ENCODE measurements around the gene KHK. TPM values are rescaled to one million over a fixed set of nuclear protein-coding genes. Genes with fewer than 3 reads are reported as not detected.

Gene KHK
- total RNA-seq, 1 donor from 2014 or later = 3.3 TPM

DNA sequence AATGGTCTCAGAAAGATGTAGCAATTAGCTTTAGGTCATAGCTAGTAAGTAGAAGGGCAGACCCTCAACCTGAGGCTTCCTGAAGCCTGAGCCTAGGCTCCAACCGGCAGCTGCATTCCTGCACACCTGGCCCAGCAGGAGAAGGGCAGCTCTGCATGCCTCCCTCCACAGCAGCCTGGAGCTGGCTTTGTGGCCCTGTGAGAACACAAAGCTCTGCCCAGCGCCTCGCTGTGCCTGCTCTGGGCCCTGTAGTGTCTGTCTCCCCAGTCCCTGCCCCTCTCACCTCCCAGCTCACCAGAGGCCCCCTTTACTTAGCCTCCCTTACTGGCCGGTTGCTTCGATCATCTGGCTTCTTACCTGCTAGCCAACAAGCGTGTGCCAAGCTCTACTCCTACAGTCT, 47.1 kb upstream of the KHK start:
- no peaks in the 10 kb centered on the region for H3K27me3 Mint-ChIP-seq (ENCODE audit: insufficient read depth, low read depth)

DNA sequence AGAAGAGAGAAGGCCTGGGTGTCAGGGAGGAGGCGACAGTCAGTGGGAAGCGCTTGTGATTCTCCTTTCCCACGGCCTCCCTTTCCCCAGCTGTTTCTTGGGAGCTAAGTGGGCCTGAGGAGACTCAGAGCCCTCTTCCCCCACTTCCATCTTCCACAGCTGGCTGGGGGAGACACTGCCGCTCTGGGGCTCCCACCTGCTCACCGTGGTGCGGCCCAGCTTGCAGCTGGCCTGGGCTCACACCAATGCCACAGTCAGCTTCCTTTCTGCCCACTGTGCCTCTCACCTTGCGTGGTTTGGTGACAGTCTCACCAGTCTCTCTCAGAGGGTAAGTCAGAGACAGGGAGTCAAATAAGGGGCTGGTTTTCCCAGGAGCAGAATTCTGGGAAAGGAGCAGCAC, 46.7 kb upstream of the KHK start:
- H3K4me1 Mint-ChIP-seq = peaks cover 2% of the 10 kb centered on the region
- Histone ChIP-seq H3K27me3 (no peaks in the 10 kb centered on the region), H3K9ac (no peak overlapping the region), H3K4me2 (no peak overlapping the region), H3F3A (ENCODE audit: low read depth) (no peaks in the 10 kb centered on the region), H3K4me1 (no peaks in the 10 kb centered on the region), H3K4me3 (no peak overlapping the region), H3K27ac (no peak overlapping the region), H3K36me3 (no peaks in the 10 kb centered on the region), H3K9me3 (ENCODE audit: low read depth) (no peaks in the 10 kb centered on the region), H3K79me2 (ENCODE audit: low read depth) (no peaks in the 10 kb centered on the region), H2AFZ (replicated peaks) (no peak overlapping the region), H4K20me1 (ENCODE audit: low read depth) (no peaks in the 10 kb centered on the region)
- no peak for DNase-seq (ENCODE audit: low spot score)
- H3K27me3 Mint-ChIP-seq (ENCODE audit: insufficient read depth, low read depth) = no peaks in the 10 kb centered on the region
- TF ChIP-seq, protein P1, sequence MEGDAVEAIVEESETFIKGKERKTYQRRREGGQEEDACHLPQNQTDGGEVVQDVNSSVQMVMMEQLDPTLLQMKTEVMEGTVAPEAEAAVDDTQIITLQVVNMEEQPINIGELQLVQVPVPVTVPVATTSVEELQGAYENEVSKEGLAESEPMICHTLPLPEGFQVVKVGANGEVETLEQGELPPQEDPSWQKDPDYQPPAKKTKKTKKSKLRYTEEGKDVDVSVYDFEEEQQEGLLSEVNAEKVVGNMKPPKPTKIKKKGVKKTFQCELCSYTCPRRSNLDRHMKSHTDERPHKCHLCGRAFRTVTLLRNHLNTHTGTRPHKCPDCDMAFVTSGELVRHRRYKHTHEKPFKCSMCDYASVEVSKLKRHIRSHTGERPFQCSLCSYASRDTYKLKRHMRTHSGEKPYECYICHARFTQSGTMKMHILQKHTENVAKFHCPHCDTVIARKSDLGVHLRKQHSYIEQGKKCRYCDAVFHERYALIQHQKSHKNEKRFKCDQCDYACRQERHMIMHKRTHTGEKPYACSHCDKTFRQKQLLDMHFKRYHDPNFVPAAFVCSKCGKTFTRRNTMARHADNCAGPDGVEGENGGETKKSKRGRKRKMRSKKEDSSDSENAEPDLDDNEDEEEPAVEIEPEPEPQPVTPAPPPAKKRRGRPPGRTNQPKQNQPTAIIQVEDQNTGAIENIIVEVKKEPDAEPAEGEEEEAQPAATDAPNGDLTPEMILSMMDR (IDR thresholded peaks at IDR 0.05) = no peak
- TF ChIP-seq EZH2 (IDR thresholded peaks at IDR 0.05) (no peak), EZH2phosphoT487 (IDR thresholded peaks at IDR 0.05) (no peak)
- no peak overlapping the region for H3K27ac Mint-ChIP-seq
- H3K36me3 Mint-ChIP-seq = peaks cover 20% of the 10 kb centered on the region
- no peak overlapping the region for H3K4me3 Mint-ChIP-seq
- no peaks in the 10 kb centered on the region for H3K9me3 Mint-ChIP-seq

More for the DNA sequence above, 47.1 kb upstream of the KHK start:
- H3K9me3 ChIP-seq (ENCODE audit: low read depth) = no peaks in the 10 kb centered on the region
- no peaks in the 10 kb centered on the region for H3K36me3 ChIP-seq
- no peaks in the 10 kb centered on the region for H3K9me3 Mint-ChIP-seq
- no peak overlapping the region for H3K9ac ChIP-seq
- no peak overlapping the region for H3K27ac Mint-ChIP-seq
- TF ChIP-seq EZH2phosphoT487 (IDR thresholded peaks at IDR 0.05) (no peak), EZH2 (IDR thresholded peaks at IDR 0.05) (no peak)
- TF ChIP-seq, protein P1 (IDR thresholded peaks at IDR 0.05) = no peak
- no peak overlapping the region for H3K27ac ChIP-seq
- H3K4me2 ChIP-seq = no peak overlapping the region
- peaks cover 2% of the 10 kb centered on the region for H3K4me1 Mint-ChIP-seq
- H3K4me3 ChIP-seq = no peak overlapping the region
- no peak for DNase-seq (ENCODE audit: low spot score)
- H3K79me2 ChIP-seq (ENCODE audit: low read depth) = no peaks in the 10 kb centered on the region
- no peaks in the 10 kb centered on the region for H3K4me1 ChIP-seq
- H2AFZ ChIP-seq (replicated peaks) = no peak overlapping the region
- H3K36me3 Mint-ChIP-seq = peaks cover 20% of the 10 kb centered on the region
- H3F3A ChIP-seq (ENCODE audit: low read depth) = no peaks in the 10 kb centered on the region
- no peaks in the 10 kb centered on the region for H3K27me3 ChIP-seq
- H3K4me3 Mint-ChIP-seq = no peak overlapping the region
- H4K20me1 ChIP-seq (ENCODE audit: low read depth) = no peaks in the 10 kb centered on the region

- H3K27ac Mint-ChIP-seq = no peak overlapping the region
- H3K4me1 Mint-ChIP-seq = no peaks in the 10 kb centered on the region
- H2AFZ ChIP-seq (replicated peaks) = no peak overlapping the region
- no peaks in the 10 kb centered on the region for H3K9me3 ChIP-seq (ENCODE audit: low read depth)
- DNase-seq (ENCODE audit: low spot score) = no peak
- H3F3A ChIP-seq (ENCODE audit: low read depth) = no peaks in the 10 kb centered on the region
- H3K27me3 ChIP-seq = no peaks in the 10 kb centered on the region
- no peak overlapping the region for H3K27ac ChIP-seq
- TF ChIP-seq, protein P1 (IDR thresholded peaks at IDR 0.05) = no peak
- no peak for TF ChIP-seq EZH2 (IDR thresholded peaks at IDR 0.05)
- TF ChIP-seq EZH2phosphoT487 (IDR thresholded peaks at IDR 0.05) = no peak
- H3K27me3 Mint-ChIP-seq (ENCODE audit: insufficient read depth, low read depth) = no peaks in the 10 kb centered on the region
- peaks cover 18% of the 10 kb centered on the region for H3K36me3 Mint-ChIP-seq
- H3K9me3 Mint-ChIP-seq = no peaks in the 10 kb centered on the region
- no peaks in the 10 kb centered on the region for H3K79me2 ChIP-seq (ENCODE audit: low read depth)
- H3K4me3 ChIP-seq = no peak overlapping the region
- H4K20me1 ChIP-seq (ENCODE audit: low read depth) = no peaks in the 10 kb centered on the region
- no peaks in the 10 kb centered on the region for H3K36me3 ChIP-seq
- H3K9ac ChIP-seq = no peak overlapping the region
- H3K4me1 ChIP-seq = no peaks in the 10 kb centered on the region
- H3K4me2 ChIP-seq = no peak overlapping the region
- no peak overlapping the region for H3K4me3 Mint-ChIP-seq
These were observed 46.3 kb upstream of the KHK start for GRCh38 chr2:27040282-27040681.
